A673 (cell line): ENCODE measurements around the gene CCSER1. TPM values are rescaled to one million over a fixed set of nuclear protein-coding genes. Genes with fewer than 3 reads are reported as not detected.
"Not testable (repeated sequence)": the region's sequence is repeated elsewhere in the genome, so short reads cannot be mapped to it uniquely, and the experiment has no call there.

Source experiments
- BruUV-seq: library from RNA; stranded (reverse); fragments of 400-500 nt; replicated peaks from 2 replicates; lab custom pipeline; 2021; lab: Mats Ljungman, UMichigan
- CTCF ChIA-PET: fragments of 300-600 bp; sonication (Branson Sonifier 250); formaldehyde crosslinking; loops from one replicate; lab custom pipeline; 2022; ENCODE audit warnings: antibody characterized with exemption; lab: Charles Lee
- POLR2A ChIA-PET: fragments of 300-600 bp; sonication (Branson Sonifier 250); formaldehyde crosslinking; loops from one replicate; lab custom pipeline; 2022; ENCODE audit warnings: antibody characterized with exemption; ENCODE audit not compliant: low non-redundant PET; lab: Charles Lee
- DNase-seq: peaks from one replicate; pipeline ENCODE4 v3.0.0-alpha.2; 2015; ENCODE audit warnings: low spot score
- H3K27ac ChIP-seq: fragments of 200-600 bp; sonication (generic); 2 replicates; pipeline ENCODE4 v1.5.1; 2016; ENCODE audit warnings: mixed run types, low read depth, mild to moderate bottlenecking, mixed read lengths, antibody characterized with exemption, low read length; ENCODE audit not compliant: poor library complexity, severe bottlenecking
- H3K27me3 ChIP-seq: fragments of 200-600 bp; sonication (generic); replicated peaks from 2 replicates; pipeline ENCODE4 v1.6.1; 2017; ENCODE audit warnings: mixed run types, low read depth, mild to moderate bottlenecking, mixed read lengths, antibody characterized with exemption, low read length; ENCODE audit not compliant: insufficient read depth, poor library complexity
- H3K36me3 ChIP-seq: fragments of 200-600 bp; sonication (generic); 2 replicates; pipeline ENCODE4 v1.6.1; 2016; ENCODE audit warnings: mixed run types, mild to moderate bottlenecking, mixed read lengths, antibody characterized with exemption, low read length; ENCODE audit not compliant: insufficient read depth, poor library complexity, severe bottlenecking
- H3K4me1 ChIP-seq: fragments of 200-600 bp; sonication (generic); 2 replicates; pipeline ENCODE4 v1.6.1; 2017; ENCODE audit warnings: mixed run types, mild to moderate bottlenecking, mixed read lengths, antibody characterized with exemption, low read length; ENCODE audit not compliant: insufficient read depth, poor library complexity, severe bottlenecking
- H3K4me3 ChIP-seq: fragments of 200-600 bp; sonication (generic); 2 replicates; pipeline ENCODE4 v1.5.1; 2016; ENCODE audit warnings: low read depth, mixed run types, mild to moderate bottlenecking, mixed read lengths, low read length; ENCODE audit not compliant: poor library complexity, severe bottlenecking
- H3K9me3 ChIP-seq: fragments of 200-600 bp; sonication (generic); 2 replicates; pipeline ENCODE4 v1.6.1; 2016; ENCODE audit warnings: mixed run types, low read depth, mild to moderate bottlenecking, mixed read lengths, antibody characterized with exemption, low read length; ENCODE audit not compliant: poor library complexity, severe bottlenecking
- CTCF ChIP-seq: fragments of 300-800, 200-600 bp; sonication (generic); conservative IDR thresholded peaks from 2 replicates; pipeline ENCODE4 v1.5.1; 2017; ENCODE audit warnings: low read depth, mild to moderate bottlenecking, antibody characterized with exemption, low read length, moderate library complexity, mixed read lengths
- EZH2 ChIP-seq: fragments of 200-600 bp; sonication (generic); IDR thresholded peaks from 2 replicates; pipeline ENCODE4 v1.6.1; 2017; ENCODE audit warnings: borderline replicate concordance, low read depth, mild to moderate bottlenecking, mixed read lengths, antibody characterized with exemption, low read length; ENCODE audit not compliant: poor library complexity, severe bottlenecking
- intact Hi-C: fragments of 100-400 bp; cut with micrococcal nuclease; formaldehyde crosslinking; loops from one replicate; pipeline ENCODE4 v1.10.0; 2022; ENCODE audit not compliant: unreplicated experiment
- total RNA-seq: library from RNA; stranded (reverse); gene quantifications from 2 replicates; pipeline ENCODE4 v1.2.3, GENCODE V29; 2021

Gene CCSER1
- total RNA-seq, 1 experiment from 2014 or later: not detected

- Histone ChIP-seq H3K4me3 (no peak overlapping the region), H3K27ac (no peak overlapping the region), H3K27me3 (no peaks in the 10 kb centered on the region), H3K4me1 (no peaks in the 10 kb centered on the region), H3K36me3 (no peaks in the 10 kb centered on the region), H3K9me3 (no peaks in the 10 kb centered on the region)
- POLR2A ChIA-PET: no interaction called here
- CTCF ChIA-PET: no interaction called here
- DNase-seq: no peak
- no TSS peak for BruUV-seq
- no peak for TF ChIP-seq CTCF
- TF ChIP-seq EZH2: no peak
- intact Hi-C loops: no loop called here
Measured at GRCh38 chr4:90393215-90393614, 266.0 kb downstream of the CCSER1 start.

GRCh38 chr4:90403781-90404180 lies 276.6 kb downstream of the CCSER1 start:
- Histone ChIP-seq H3K4me3 (no peak overlapping the region), H3K4me1 (no peaks in the 10 kb centered on the region), H3K27ac (no peak overlapping the region), H3K36me3 (no peaks in the 10 kb centered on the region), H3K9me3 (no peaks in the 10 kb centered on the region), H3K27me3 (no peaks in the 10 kb centered on the region)
- intact Hi-C loops: no loop called here
- DNase-seq: no peak
- ChIA-PET CTCF (no interaction called here), POLR2A (no interaction called here)
- BruUV-seq: no TSS peak
- no peak for TF ChIP-seq CTCF
- no peak for TF ChIP-seq EZH2

GRCh38 chr4:90407897-90408296 lies 280.7 kb downstream of the CCSER1 start:
- H3K27ac ChIP-seq, POLR2A ChIA-PET, H3K27me3 ChIP-seq, H3K4me3 ChIP-seq, CTCF ChIA-PET, H3K9me3 ChIP-seq, intact Hi-C loops, H3K4me1 ChIP-seq, BruUV-seq, DNase-seq, H3K36me3 ChIP-seq: not testable (repeated sequence)

GRCh38 chr4:90412786-90413185 lies 285.6 kb downstream of the CCSER1 start:
- H3K27ac ChIP-seq, H3K9me3 ChIP-seq, BruUV-seq, H3K4me1 ChIP-seq, CTCF ChIA-PET, DNase-seq, H3K36me3 ChIP-seq, intact Hi-C loops, H3K27me3 ChIP-seq, H3K4me3 ChIP-seq, POLR2A ChIA-PET: not testable (repeated sequence)
